ENCODE results near the gene DOCK4.

DNA sequence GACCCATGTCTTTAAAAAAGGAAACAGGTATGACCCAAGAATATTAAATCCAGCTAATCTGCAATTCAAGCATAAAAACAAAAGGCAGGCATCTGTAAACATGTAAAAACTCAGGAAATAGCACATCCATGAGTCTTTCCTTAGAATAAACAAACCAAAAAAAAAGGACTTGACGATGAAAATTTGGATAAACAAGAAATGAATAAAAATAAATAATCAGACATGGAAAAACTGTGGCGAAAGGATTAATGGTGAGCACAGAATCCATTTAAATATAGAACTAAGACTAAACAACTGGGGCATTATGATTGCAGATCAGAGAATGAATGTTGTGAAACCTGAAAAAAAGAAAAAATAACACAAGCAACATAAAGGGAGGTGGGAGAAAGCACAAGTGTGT, 170.1 kb downstream of the DOCK4 start:
- TF ChIP-seq, protein P1, sequence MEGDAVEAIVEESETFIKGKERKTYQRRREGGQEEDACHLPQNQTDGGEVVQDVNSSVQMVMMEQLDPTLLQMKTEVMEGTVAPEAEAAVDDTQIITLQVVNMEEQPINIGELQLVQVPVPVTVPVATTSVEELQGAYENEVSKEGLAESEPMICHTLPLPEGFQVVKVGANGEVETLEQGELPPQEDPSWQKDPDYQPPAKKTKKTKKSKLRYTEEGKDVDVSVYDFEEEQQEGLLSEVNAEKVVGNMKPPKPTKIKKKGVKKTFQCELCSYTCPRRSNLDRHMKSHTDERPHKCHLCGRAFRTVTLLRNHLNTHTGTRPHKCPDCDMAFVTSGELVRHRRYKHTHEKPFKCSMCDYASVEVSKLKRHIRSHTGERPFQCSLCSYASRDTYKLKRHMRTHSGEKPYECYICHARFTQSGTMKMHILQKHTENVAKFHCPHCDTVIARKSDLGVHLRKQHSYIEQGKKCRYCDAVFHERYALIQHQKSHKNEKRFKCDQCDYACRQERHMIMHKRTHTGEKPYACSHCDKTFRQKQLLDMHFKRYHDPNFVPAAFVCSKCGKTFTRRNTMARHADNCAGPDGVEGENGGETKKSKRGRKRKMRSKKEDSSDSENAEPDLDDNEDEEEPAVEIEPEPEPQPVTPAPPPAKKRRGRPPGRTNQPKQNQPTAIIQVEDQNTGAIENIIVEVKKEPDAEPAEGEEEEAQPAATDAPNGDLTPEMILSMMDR (IDR thresholded peaks at IDR 0.05) = no peak
- TF ChIP-seq POLR2A (IDR thresholded peaks at IDR 0.05) = no peak
